HepG2 (cell line): ENCODE data around the gene SEC14L5. TPM values are rescaled to one million over a fixed set of nuclear protein-coding genes. Genes with fewer than 3 reads are reported as not detected.

ENCODE experiments used
- FOSL2 ChIP-seq: sonication (generic); formaldehyde crosslinking; IDR thresholded peaks from 2 replicates; pipeline ENCODE4 v1.4.0; 2020; ENCODE audit warnings: missing genetic modification reagents
- HDAC2 ChIP-seq: sonication (generic); formaldehyde crosslinking; IDR thresholded peaks from 2 replicates; pipeline ENCODE4 v1.4.0; 2020; ENCODE audit warnings: missing genetic modification reagents
- KLF16 ChIP-seq, 2 experiments: sonication (generic) in 1 of 2; formaldehyde crosslinking in 1 of 2; IDR thresholded peaks; 2 replicates each; pipeline versions ENCODE4 v1.6.1 to v1.8.0; 2016 to 2023; ENCODE audit warnings: missing genetic modification reagents in 2 of 2, missing compliant biosample characterization in 1 of 2
- LCORL ChIP-seq, 2 experiments: fragments of 450-650 bp in 1 of 2; sonication (generic) in 1 of 2; formaldehyde crosslinking in 1 of 2; IDR thresholded peaks; 2 replicates each; pipeline versions ENCODE4 v1.5.0 to v1.6.1; 2017 to 2020; ENCODE audit warnings: antibody characterized with exemption in 1 of 2, missing genetic modification reagents in 1 of 2
- MLLT10 ChIP-seq: sonication (generic); formaldehyde crosslinking; IDR thresholded peaks from 2 replicates; pipeline ENCODE4 v1.4.0; 2020; ENCODE audit warnings: missing genetic modification reagents
- RFXAP ChIP-seq: sonication (generic); formaldehyde crosslinking; IDR thresholded peaks from 2 replicates; pipeline ENCODE4 v1.4.0; 2020; ENCODE audit warnings: missing genetic modification reagents, borderline replicate concordance
- SAFB2 ChIP-seq: sonication (generic); formaldehyde crosslinking; IDR thresholded peaks from 2 replicates; pipeline ENCODE4 v1.5.1; 2020; ENCODE audit warnings: missing genetic modification reagents, low read depth, mild to moderate bottlenecking, borderline replicate concordance
- TBX2 ChIP-seq: sonication (generic); formaldehyde crosslinking; IDR thresholded peaks from 2 replicates; pipeline ENCODE4 v1.5.0; 2020; ENCODE audit warnings: missing genetic modification reagents, mild to moderate bottlenecking, borderline replicate concordance
- TBX3 ChIP-seq: fragments of 450-650 bp; IDR thresholded peaks from 2 replicates; pipeline ENCODE4 v1.6.1; 2017; ENCODE audit warnings: antibody characterized with exemption, mild to moderate bottlenecking, inconsistent platforms, borderline replicate concordance
- ZFAT ChIP-seq: sonication (generic); formaldehyde crosslinking; conservative IDR thresholded peaks from 2 replicates; pipeline ENCODE4 v1.8.1; 2023; ENCODE audit warnings: missing genetic modification reagents, inconsistent platforms
- ZNF138 ChIP-seq: sonication (generic); formaldehyde crosslinking; IDR thresholded peaks from 2 replicates; pipeline ENCODE4 v1.5.0; 2020; ENCODE audit warnings: mild to moderate bottlenecking, low read depth, missing genetic modification reagents
- ZSCAN12 ChIP-seq: sonication (generic); formaldehyde crosslinking; IDR thresholded peaks from 2 replicates; pipeline ENCODE4 v1.9.0; 2021; ENCODE audit warnings: mild to moderate bottlenecking, missing genetic modification reagents
- polyA plus RNA-seq, 8 experiments: library from polyadenylated mRNA; depleted of rRNA in 3 of 8; stranded (reverse) in 7 of 8; unstranded in 1 of 8; fragments of >200 nt; fragmentation: Illumina TruSeq in 4 of 8; extraction: Trizol in 4 of 8; gene quantifications; 2 replicates each; pipeline versions ENCODE4 v1.2.1 to v1.2.3, GENCODE V29; 2011 to 2016; ENCODE audit warnings: low read depth in 4 of 8, missing spikeins in 1 of 8, mixed read lengths in 1 of 8; ENCODE audit not compliant: insufficient read depth in 1 of 8
- total RNA-seq, 5 experiments: library from RNA; depleted of rRNA; stranded (reverse); fragments of >200 nt; fragmentation: Illumina TruSeq; extraction: Trizol; gene quantifications; 2 replicates each; pipeline ENCODE4 v1.2.3, GENCODE V29; 2016; ENCODE audit warnings: low read depth in 1 of 5
- TF ChIP-seq, protein P1 (sequence below): sonication (generic); formaldehyde crosslinking; IDR thresholded peaks from 2 replicates; pipeline ENCODE4 v1.4.0; 2020; ENCODE audit warnings: missing genetic modification reagents, borderline replicate concordance
- TF ChIP-seq, protein P2 (sequence below): sonication (generic); formaldehyde crosslinking; IDR thresholded peaks from 2 replicates; pipeline ENCODE4 v1.8.1; 2023; ENCODE audit warnings: mild to moderate bottlenecking, missing genetic modification reagents
- TF ChIP-seq, protein P3 (sequence below): sonication (generic); formaldehyde crosslinking; IDR thresholded peaks from 2 replicates; pipeline ENCODE4 v1.8.0; 2022; ENCODE audit warnings: missing genetic modification reagents, low read depth, mild to moderate bottlenecking, borderline replicate concordance
- TF ChIP-seq, protein P4 (sequence below): sonication (generic); formaldehyde crosslinking; IDR thresholded peaks from 2 replicates; pipeline ENCODE4 v1.5.0; 2020; ENCODE audit warnings: missing genetic modification reagents, mild to moderate bottlenecking, borderline replicate concordance
- TF ChIP-seq, protein P5 (sequence below): conservative IDR thresholded peaks from 2 replicates; pipeline ENCODE4 v1.6.1; 2018; ENCODE audit warnings: missing genetic modification reagents

The SEC14L5 gene
- total and polyA plus RNA-seq, 2 of the 13 experiments (the other 11 are each of a cell fraction or from before 2014, with no cell fraction given), result 0.40 to 0.42 TPM

DNA sequence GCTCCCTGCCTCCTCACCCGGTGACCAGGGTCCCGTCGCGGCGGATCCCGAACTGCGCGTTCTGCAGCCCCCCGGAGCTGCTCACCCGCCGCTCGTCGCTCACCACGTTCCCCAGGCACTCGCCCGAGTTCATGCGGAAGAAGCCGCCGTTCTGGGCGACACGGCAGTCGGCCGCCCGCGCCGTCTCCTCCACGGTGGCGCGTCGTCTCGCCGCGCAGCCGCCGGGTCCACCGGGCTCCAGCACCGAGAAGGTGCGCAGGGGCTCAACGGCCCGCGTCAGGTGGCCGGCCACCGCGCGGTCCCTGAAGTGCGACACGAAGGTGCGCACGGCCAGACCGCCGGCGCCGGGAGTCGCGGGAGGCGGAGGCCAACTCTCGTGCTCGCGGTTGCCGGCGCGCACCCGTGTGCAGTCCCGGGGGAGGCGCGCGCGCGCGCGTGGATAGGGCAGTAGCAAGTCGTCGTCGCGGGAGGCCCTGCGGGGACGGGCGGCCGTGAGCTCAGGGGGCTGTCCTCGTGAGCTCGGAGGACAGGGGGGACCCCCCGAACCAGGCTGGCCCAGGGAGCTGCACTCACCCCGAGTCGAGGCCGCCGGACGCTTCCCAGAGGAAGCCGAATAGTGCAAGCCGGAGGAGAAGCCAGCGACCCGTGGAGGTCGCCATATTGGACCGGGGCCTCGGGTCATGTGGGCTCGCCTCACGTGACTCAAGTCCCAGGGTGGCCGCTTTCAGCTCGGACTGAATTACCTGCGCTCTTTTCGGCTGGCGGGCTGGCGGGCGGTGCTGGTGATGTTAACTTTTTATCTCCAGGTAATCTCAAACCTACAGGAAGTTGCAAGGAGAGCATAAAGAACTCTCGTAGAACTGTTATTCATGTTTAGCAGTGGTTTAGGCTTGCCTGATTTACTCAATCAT is 75.4 kb downstream of the SEC14L5 start, which contains the start of gene NAGPA (continued):
- TF ChIP-seq, protein P1, sequence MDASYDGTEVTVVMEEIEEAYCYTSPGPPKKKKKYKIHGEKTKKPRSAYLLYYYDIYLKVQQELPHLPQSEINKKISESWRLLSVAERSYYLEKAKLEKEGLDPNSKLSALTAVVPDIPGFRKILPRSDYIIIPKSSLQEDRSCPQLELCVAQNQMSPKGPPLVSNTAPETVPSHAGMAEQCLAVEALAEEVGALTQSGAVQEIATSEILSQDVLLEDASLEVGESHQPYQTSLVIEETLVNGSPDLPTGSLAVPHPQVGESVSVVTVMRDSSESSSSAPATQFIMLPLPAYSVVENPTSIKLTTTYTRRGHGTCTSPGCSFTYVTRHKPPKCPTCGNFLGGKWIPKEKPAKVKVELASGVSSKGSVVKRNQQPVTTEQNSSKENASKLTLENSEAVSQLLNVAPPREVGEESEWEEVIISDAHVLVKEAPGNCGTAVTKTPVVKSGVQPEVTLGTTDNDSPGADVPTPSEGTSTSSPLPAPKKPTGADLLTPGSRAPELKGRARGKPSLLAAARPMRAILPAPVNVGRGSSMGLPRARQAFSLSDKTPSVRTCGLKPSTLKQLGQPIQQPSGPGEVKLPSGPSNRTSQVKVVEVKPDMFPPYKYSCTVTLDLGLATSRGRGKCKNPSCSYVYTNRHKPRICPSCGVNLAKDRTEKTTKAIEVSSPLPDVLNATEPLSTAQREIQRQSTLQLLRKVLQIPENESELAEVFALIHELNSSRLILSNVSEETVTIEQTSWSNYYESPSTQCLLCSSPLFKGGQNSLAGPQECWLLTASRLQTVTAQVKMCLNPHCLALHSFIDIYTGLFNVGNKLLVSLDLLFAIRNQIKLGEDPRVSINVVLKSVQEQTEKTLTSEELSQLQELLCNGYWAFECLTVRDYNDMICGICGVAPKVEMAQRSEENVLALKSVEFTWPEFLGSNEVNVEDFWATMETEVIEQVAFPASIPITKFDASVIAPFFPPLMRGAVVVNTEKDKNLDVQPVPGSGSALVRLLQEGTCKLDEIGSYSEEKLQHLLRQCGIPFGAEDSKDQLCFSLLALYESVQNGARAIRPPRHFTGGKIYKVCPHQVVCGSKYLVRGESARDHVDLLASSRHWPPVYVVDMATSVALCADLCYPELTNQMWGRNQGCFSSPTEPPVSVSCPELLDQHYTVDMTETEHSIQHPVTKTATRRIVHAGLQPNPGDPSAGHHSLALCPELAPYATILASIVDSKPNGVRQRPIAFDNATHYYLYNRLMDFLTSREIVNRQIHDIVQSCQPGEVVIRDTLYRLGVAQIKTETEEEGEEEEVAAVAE (CRISPR knock-in tag), result peak; percentile 95
- TF ChIP-seq ZFAT (CRISPR knock-in tag), result peak; percentile 92
- TF ChIP-seq TBX2 (CRISPR knock-in tag), result peak; percentile 71; the same call in 1 of the 2 replicates
- TF ChIP-seq, protein P2, sequence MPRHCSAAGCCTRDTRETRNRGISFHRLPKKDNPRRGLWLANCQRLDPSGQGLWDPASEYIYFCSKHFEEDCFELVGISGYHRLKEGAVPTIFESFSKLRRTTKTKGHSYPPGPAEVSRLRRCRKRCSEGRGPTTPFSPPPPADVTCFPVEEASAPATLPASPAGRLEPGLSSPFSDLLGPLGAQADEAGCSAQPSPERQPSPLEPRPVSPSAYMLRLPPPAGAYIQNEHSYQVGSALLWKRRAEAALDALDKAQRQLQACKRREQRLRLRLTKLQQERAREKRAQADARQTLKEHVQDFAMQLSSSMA (CRISPR knock-in tag), result peak; percentile 70; the same call in 1 of the 2 replicates
- peak; percentile 100 for TF ChIP-seq HDAC2 (CRISPR knock-in tag)
- peak; percentile 78 for TF ChIP-seq FOSL2
- TF ChIP-seq RFXAP (CRISPR knock-in tag), result peak; percentile 96
- no peak for TF ChIP-seq TBX3
- TF ChIP-seq, protein P3, sequence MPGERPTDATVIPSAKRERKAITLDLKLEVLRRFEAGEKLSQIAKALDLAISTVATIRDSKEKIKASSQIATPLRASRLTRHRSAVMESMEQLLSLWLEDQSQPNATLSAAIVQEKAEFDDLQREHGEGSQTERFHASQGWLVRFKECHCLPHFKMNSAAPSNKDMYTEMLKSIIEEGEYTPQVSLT (CRISPR knock-in tag), result no peak
- TF ChIP-seq MLLT10 (CRISPR knock-in tag), result no peak
- TF ChIP-seq, protein P4, sequence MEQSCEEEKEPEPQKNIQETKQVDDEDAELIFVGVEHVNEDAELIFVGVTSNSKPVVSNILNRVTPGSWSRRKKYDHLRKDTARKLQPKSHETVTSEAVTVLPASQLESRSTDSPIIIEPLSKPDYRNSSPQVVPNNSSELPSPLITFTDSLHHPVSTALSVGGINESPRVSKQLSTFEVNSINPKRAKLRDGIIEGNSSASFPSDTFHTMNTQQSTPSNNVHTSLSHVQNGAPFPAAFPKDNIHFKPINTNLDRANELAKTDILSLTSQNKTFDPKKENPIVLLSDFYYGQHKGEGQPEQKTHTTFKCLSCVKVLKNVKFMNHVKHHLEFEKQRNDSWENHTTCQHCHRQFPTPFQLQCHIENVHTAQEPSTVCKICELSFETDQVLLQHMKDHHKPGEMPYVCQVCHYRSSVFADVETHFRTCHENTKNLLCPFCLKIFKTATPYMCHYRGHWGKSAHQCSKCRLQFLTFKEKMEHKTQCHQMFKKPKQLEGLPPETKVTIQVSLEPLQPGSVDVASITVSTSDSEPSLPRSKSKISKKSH (CRISPR knock-in tag), result peak; percentile 74; the same call in 1 of the 2 replicates
- TF ChIP-seq, protein P5, sequence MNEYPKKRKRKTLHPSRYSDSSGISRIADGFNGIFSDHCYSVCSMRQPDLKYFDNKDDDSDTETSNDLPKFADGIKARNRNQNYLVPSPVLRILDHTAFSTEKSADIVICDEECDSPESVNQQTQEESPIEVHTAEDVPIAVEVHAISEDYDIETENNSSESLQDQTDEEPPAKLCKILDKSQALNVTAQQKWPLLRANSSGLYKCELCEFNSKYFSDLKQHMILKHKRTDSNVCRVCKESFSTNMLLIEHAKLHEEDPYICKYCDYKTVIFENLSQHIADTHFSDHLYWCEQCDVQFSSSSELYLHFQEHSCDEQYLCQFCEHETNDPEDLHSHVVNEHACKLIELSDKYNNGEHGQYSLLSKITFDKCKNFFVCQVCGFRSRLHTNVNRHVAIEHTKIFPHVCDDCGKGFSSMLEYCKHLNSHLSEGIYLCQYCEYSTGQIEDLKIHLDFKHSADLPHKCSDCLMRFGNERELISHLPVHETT (CRISPR knock-in tag), result peak; percentile 90
- TF ChIP-seq ZNF138 (CRISPR knock-in tag), result peak; percentile 87; the same call in 1 of the 2 replicates
- peak; percentile 65; the same call in 1 of the 2 replicates for TF ChIP-seq ZSCAN12 (CRISPR knock-in tag)
- TF ChIP-seq SAFB2 (CRISPR knock-in tag), result peak; percentile 93
- peak; percentile 86 to 97 for TF ChIP-seq KLF16 (CRISPR knock-in tag; IDR thresholded peaks at IDR 0.05)
- TF ChIP-seq LCORL (IDR thresholded peaks at IDR 0.05), result no peak
- TF ChIP-seq LCORL (CRISPR knock-in tag; IDR thresholded peaks at IDR 0.05), result peak; percentile 81; the same call in 1 of the 2 replicates
